Nephron (organoid): Measurements from ENCODE around the gene TLE5.
"Not testable (repeated sequence)": the region's sequence is repeated elsewhere in the genome, so short reads cannot be mapped to it uniquely, and the experiment has no call there.

Experiments used
- H3K27ac Mint-ChIP-seq, 3 experiments: 2 replicates each; pipeline ENCODE4 v1.8.0; 2020; ENCODE audit warnings: mixed read lengths in 3 of 3, mild to moderate bottlenecking in 2 of 3, moderate library complexity in 1 of 3
- H3K27me3 Mint-ChIP-seq: 2 replicates; pipeline ENCODE4 v1.8.0; 2021; ENCODE audit warnings: low read depth, mild to moderate bottlenecking, moderate library complexity, mixed read lengths
- H3K36me3 Mint-ChIP-seq: 2 replicates; pipeline ENCODE4 v1.8.0; 2020; ENCODE audit warnings: low read depth, mixed read lengths
- H3K4me1 Mint-ChIP-seq: 2 replicates; pipeline ENCODE4 v1.8.0; 2020; ENCODE audit warnings: mixed read lengths
- H3K4me3 Mint-ChIP-seq, 3 experiments: 2 replicates each; pipeline ENCODE4 v1.8.0; 2020; ENCODE audit warnings: mild to moderate bottlenecking in 3 of 3, mixed read lengths in 3 of 3, moderate library complexity in 2 of 3
- H3K9me3 Mint-ChIP-seq: 2 replicates; pipeline ENCODE4 v1.8.0; 2020; ENCODE audit warnings: mixed read lengths
- CTCF ChIP-seq, 3 experiments: fragments of 200-600 bp; sonication (generic); IDR thresholded peaks; one replicate each; pipeline ENCODE4 v1.5.0; 2021; ENCODE audit warnings: antibody characterized with exemption in 3 of 3; ENCODE audit not compliant: unreplicated experiment in 3 of 3

TLE5 gene

GRCh38 chr19:3015126-3016057, 46.9 kb downstream of the TLE5 start:
- Mint-ChIP-seq H3K9me3 (no peaks in the 10 kb centered on the region), H3K27me3 (peaks cover 19% of the 10 kb centered on the region), H3K27ac (no peak overlapping the region), H3K4me3 (no peak overlapping the region), H3K4me1 (no peaks in the 10 kb centered on the region), H3K36me3 (peaks cover 7% of the 10 kb centered on the region)
- no peak for TF ChIP-seq CTCF (IDR thresholded peaks at IDR 0.05; ENCODE audit: unreplicated experiment in 3 of 3)

- Mint-ChIP-seq H3K4me3 (no peak overlapping the region), H3K9me3 (no peaks in the 10 kb centered on the region), H3K4me1 (no peaks in the 10 kb centered on the region), H3K27ac (no peak overlapping the region), H3K36me3 (peaks cover 7% of the 10 kb centered on the region), H3K27me3 (peaks cover 19% of the 10 kb centered on the region)
- TF ChIP-seq CTCF (IDR thresholded peaks at IDR 0.05; ENCODE audit: unreplicated experiment in 3 of 3): no peak
Observed at GRCh38 chr19:3014135-3014534, 48.2 kb downstream of the TLE5 start.

- H3K4me3 Mint-ChIP-seq: no peak overlapping the region
- peaks cover 18% of the 10 kb centered on the region for H3K27me3 Mint-ChIP-seq
- no peaks in the 10 kb centered on the region for H3K9me3 Mint-ChIP-seq
- H3K4me1 Mint-ChIP-seq: no peaks in the 10 kb centered on the region
- H3K36me3 Mint-ChIP-seq: peaks cover 7% of the 10 kb centered on the region
- no peak overlapping the region for H3K27ac Mint-ChIP-seq
- TF ChIP-seq CTCF (IDR thresholded peaks at IDR 0.05; ENCODE audit: unreplicated experiment in 3 of 3): no peak
Observed at GRCh38 chr19:3013263-3013725, 49.0 kb downstream of the TLE5 start.

- H3K4me3 Mint-ChIP-seq: no peak overlapping the region
- H3K27ac Mint-ChIP-seq: no peak overlapping the region
- H3K4me1 Mint-ChIP-seq: no peaks in the 10 kb centered on the region
Observed at GRCh38 chr19:3012621-3013262, 49.6 kb downstream of the TLE5 start.

GRCh38 chr19:3012059-3012458, 50.2 kb downstream of the TLE5 start:
- H3K4me3 Mint-ChIP-seq, H3K9me3 Mint-ChIP-seq, H3K36me3 Mint-ChIP-seq, H3K27ac Mint-ChIP-seq, H3K4me1 Mint-ChIP-seq: not testable (repeated sequence)
- peaks cover 18% of the 10 kb centered on the region for H3K27me3 Mint-ChIP-seq

More at GRCh38 chr19:3012621-3013262, 49.6 kb downstream of the TLE5 start:
- H3K27me3 Mint-ChIP-seq: peaks cover 18% of the 10 kb centered on the region
- peaks cover 7% of the 10 kb centered on the region for H3K36me3 Mint-ChIP-seq
- no peak for TF ChIP-seq CTCF (IDR thresholded peaks at IDR 0.05; ENCODE audit: unreplicated experiment in 3 of 3)
- no peaks in the 10 kb centered on the region for H3K9me3 Mint-ChIP-seq

- TF ChIP-seq CTCF (IDR thresholded peaks at IDR 0.05; ENCODE audit: unreplicated experiment in 3 of 3): no peak
- Mint-ChIP-seq H3K4me1 (no peaks in the 10 kb centered on the region), H3K9me3 (no peaks in the 10 kb centered on the region), H3K36me3 (peaks cover 7% of the 10 kb centered on the region), H3K27ac (no peak overlapping the region), H3K27me3 (peaks cover 16% of the 10 kb centered on the region), H3K4me3 (no peak overlapping the region)
Observed at GRCh38 chr19:3010871-3011270, 51.4 kb downstream of the TLE5 start.
